ENCODE results near the gene CDKN2C.

GRCh38 chr1:50968821-50969610, 1.0 kb upstream of the CDKN2C start:
- no peak for TF ChIP-seq POLR2A (IDR thresholded peaks at IDR 0.05)
- TF ChIP-seq CTCF (IDR thresholded peaks at IDR 0.05): no peak
- no peak for TF ChIP-seq POLR2AphosphoS5 (IDR thresholded peaks at IDR 0.05)
- TF ChIP-seq EP300 (IDR thresholded peaks at IDR 0.05): no peak

Measured in stomach (tissue), 4 donors.